GM18867 (cell line): ENCODE data around the gene SMCHD1.
"Not testable (repeated sequence)": the region's sequence is repeated elsewhere in the genome, so short reads cannot be mapped to it uniquely, and the experiment has no call there.

ENCODE experiments used
- ATAC-seq: cut with Tn5 transposase; IDR thresholded peaks from one replicate; pipeline ENCODE4 v1.9.1; 2021; ENCODE audit warnings: mild to moderate bottlenecking, moderate library complexity; ENCODE audit not compliant: unreplicated experiment

Gene SMCHD1

DNA sequence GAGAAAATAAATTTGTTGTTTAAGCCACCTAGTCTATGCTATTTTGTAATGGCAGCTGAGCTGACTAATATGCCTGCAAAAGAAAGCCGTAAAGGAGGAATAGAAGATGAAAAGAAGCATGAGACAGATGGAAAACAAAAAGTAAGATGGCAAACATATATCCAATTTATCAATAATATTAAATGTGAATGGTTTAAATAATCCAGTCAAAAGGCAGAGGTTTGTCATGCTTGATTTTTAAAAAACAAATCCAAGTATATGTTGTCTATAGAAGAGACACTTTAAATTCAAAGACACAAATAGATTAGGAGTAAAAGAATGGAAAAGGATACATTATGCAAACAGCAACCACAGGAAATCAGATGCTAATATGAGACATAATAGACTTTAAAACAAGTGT lies 155.9 kb downstream of the SMCHD1 start:
- ATAC-seq, result no peak

DNA sequence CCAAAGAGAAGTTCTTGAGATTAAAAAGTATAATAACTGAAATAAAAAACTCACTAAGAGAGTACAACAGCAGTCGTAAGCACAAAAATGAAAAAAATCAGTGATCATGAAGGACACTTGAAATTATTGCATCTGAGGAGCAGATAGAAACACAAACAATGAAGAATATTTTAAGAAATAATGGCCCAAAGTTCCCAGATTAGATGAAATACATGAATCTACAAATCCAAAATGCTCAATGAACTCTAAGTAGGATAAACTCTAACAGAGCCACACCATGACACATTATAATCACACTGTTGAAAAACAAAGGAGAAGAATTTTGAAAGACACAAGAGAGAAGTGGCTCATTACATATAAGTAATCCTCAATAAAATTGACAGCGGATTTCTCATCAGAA lies 159.4 kb downstream of the SMCHD1 start:
- ATAC-seq, result no peak

DNA sequence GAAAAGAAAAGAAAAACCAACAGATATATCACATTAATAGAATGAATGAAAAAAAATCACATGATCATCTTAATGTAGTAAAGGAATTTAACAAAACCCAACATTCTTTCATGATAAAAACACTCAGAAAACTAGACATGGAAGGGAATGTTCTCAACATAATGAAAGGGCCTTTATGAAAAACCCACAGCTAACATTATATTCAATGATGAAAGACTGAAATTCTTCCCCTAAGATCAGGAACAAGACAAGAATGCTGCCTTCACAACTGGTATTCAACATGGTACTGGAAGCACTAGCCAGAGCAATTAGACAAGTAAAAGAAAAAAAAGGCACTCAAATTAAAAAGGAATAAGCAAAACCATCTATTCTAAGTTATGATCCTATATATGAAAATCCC lies 162.8 kb downstream of the SMCHD1 start:
- no peak for ATAC-seq

DNA sequence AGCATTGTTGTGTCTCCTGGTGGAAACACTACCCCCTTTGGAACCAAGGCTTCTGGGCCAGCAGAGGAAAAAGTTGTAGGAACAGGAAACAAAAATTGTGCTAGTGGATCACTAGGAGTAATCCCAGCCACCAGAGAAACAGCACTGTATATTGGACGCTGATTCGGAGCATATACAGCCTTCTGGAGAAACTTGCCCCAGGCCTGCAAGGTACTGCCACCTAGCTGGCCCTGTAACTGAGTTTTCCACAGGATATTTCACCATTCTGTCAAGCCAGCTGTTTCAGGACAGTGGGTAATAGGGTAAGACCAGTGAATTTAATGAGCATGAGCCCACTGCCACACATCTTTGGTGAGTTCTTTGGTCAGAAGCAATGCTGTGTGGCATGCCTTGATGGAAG lies 166.2 kb downstream of the SMCHD1 start:
- ATAC-seq, result no peak

DNA sequence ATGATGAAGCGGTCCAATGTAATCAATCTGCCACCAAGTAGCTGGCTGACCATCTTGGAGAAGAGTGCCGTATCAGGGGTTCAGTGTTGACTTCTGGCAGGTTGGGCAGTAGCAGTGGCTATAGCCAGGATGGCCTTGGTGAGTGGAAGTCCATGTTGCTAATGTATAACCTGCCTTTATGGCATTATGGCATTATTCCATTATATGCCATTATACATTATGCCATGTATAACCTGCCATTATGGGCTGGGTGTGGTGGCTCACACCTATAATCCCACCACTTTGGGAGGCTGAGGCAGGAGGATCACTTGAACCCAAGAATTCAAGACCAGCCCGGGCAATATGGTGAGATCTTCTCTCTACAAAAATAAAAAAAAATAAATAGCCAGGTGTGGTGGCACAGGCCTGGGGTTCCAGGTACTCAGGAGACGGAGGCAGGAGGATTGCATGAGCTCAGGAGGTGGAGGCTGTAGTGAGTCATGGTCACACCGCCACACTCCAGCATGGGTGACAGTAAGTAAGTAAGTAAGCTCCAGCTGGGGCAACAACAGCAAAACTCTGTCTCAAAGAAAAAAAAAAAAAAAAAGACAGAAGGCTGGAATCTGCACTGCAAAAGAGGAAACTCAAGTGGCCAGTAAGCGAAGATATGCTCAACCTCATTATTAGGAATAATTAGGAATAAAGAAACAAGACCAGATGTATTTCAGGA lies 166.8 kb downstream of the SMCHD1 start:
- ATAC-seq, result no peak

DNA sequence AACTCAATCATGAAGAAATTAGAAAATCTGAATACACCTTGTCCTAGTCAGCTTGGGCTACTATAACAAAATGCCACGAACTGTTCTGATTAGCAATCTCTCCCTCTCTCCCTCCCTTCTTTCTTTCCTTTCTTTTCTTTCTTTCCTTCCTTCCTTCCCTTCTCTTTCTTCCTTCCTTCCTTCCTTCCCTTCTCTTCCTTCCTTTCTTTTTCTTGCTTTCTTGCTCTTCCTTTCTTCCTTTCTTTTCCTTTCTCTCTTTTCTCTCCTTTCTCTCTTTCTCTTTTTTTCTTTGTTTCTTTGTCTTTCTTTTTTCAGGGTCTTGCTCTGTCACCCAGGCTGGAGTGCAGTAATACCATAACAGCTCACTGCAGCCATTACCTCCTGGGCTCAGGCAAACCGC lies 167.7 kb downstream of the SMCHD1 start:
- ATAC-seq, result no peak

GRCh38 chr18:2823966-2824365 lies 168.4 kb downstream of the SMCHD1 start:
- ATAC-seq, result no peak

DNA sequence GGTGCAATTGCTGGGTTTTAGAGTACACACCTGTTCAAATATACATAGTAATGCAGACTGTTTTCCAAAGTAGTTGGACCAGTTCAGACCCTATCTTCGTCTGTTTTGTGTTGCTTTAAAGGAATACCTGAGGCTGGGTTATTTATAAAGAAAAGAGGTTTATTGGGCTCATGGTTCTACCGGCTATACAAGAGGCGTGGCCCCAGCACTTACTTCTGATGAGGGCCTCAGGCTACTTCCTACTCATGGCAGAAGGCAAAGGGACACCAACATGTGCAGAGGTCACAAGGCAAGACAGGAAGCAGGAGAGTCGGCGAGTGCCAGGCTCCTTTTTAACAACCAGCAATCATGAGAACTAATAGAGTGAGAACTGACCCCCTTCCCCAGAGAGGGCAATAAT lies 169.3 kb downstream of the SMCHD1 start:
- ATAC-seq, result no peak

GRCh38 chr18:2825613-2826175 lies 170.2 kb downstream of the SMCHD1 start:
- ATAC-seq, result no peak

DNA sequence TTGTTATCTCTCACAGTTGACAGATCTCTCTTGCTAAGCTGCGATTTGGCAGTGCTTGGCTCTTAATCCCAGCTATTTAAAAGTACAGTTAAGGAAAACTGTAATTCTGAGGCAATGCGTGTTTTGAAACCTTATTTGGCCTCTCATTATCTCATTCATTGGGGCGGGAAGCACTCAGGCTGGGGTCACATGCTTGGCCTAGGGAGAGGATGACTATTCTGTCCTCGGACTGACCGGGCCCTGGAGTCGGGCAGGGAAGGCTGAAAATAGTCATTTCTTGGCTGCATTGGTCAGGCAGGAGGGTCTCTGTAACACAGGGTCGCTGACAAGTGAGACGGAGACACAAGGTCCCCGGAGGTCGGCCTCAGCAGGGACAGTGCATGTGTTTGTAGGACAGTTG lies 171.1 kb downstream of the SMCHD1 start:
- ATAC-seq, result no peak

- no peak for ATAC-seq
Observed at GRCh38 chr18:2827061-2827460, 171.5 kb downstream of the SMCHD1 start.

- not testable (repeated sequence) for ATAC-seq
Observed at GRCh38 chr18:2836118-2836517, 180.6 kb downstream of the SMCHD1 start.

DNA sequence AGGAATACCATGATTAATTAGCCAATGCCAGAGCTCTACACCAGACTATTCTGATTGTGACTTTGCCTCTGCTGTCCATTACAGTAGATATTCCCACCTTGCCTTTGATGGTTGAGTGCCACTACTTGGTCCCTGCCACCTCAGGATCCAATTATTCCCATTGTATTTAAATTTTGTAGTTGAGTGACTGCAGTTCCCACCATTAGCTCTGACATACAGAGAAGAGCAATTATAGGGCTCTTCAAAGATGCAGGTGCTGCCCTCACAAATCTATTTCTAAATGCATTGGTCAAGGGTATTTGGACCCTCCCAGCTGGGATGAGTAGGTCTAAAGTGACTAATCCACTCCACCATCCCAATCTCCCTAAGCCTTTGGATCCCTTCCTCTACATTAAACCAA lies 181.8 kb downstream of the SMCHD1 start:
- not testable (repeated sequence) for ATAC-seq

- ATAC-seq, result no peak
Observed at GRCh38 chr18:2839202-2839601, 183.7 kb downstream of the SMCHD1 start.

- ATAC-seq, result no peak
Observed at GRCh38 chr18:2840521-2840920, 185.0 kb downstream of the SMCHD1 start.

GRCh38 chr18:2843146-2843545 lies 187.6 kb downstream of the SMCHD1 start:
- ATAC-seq, result no peak

DNA sequence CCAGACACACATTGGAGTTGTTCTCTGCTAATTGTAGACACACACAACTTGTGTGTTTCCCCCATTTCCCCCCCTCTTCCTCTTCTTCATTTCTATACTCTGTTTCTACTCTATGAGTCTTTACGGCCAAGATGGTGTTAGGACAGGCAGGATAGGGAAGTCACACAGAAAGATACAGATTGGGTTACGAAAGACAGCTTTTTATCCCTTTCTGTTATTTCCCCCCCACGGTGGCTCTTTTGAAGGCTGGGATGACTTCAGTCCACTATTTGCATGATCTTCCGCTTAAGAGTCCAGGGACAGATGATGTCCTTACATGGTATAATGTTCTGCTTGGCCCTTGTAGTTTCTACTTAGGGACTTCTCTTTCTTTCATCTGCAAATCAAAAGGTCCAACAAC lies 189.6 kb downstream of the SMCHD1 start:
- no peak for ATAC-seq

- ATAC-seq, result peak; percentile 49
Observed at GRCh38 chr18:2846636-2847316, 191.2 kb downstream of the SMCHD1 start, which contains the start of gene EMILIN2. Gene EMILIN2, plus strand, starts transcription at chr18:2847006. Its CDS starts 183 bp downstream, at chr18:2847189.

- peak; percentile 32 for ATAC-seq
Observed at GRCh38 chr18:2847317-2848246, 192.1 kb downstream of the SMCHD1 start.

GRCh38 chr18:2848247-2849246 lies 193.0 kb downstream of the SMCHD1 start:
- no peak for ATAC-seq
